Activated naive CD4-positive, alpha-beta T cell (primary cell): ENCODE measurements around the gene FAXDC2.

Experiments
- DNase-seq, 4 experiments: peaks; one replicate each; lab custom pipeline; 2025; lab: John Stamatoyannopoulos, UW

FAXDC2 gene

GRCh38 chr5:154850255-154851062, at the start of gene FAXDC2:
TSS of gene FAXDC2 (minus strand) at chr5:154850603. CDS start at chr5:154838178, 12,425 bp downstream.
- no peak for DNase-seq

GRCh38 chr5:154900066-154900465, 49.7 kb upstream of the FAXDC2 start:
- no peak for DNase-seq

GRCh38 chr5:154899151-154899816, 48.9 kb upstream of the FAXDC2 start:
- no peak for DNase-seq

GRCh38 chr5:154898210-154898609, 47.8 kb upstream of the FAXDC2 start:
- no peak for DNase-seq

GRCh38 chr5:154896562-154897165, 46.3 kb upstream of the FAXDC2 start:
- no peak for DNase-seq

- DNase-seq: no peak
Measured at GRCh38 chr5:154895606-154896561, 45.5 kb upstream of the FAXDC2 start.

GRCh38 chr5:154893381-154893780, 43.0 kb upstream of the FAXDC2 start:
- no peak for DNase-seq

GRCh38 chr5:154892369-154892771, 42.0 kb upstream of the FAXDC2 start:
- DNase-seq: no peak

GRCh38 chr5:154885439-154885838, 35.0 kb upstream of the FAXDC2 start:
- no peak for DNase-seq

GRCh38 chr5:154884424-154884823, 34.0 kb upstream of the FAXDC2 start:
- DNase-seq: no peak

GRCh38 chr5:154881986-154882385, 31.6 kb upstream of the FAXDC2 start:
- no peak for DNase-seq

GRCh38 chr5:154878642-154879335, 28.4 kb upstream of the FAXDC2 start:
- DNase-seq: no peak

- no peak for DNase-seq
Measured at GRCh38 chr5:154873791-154874331, 23.5 kb upstream of the FAXDC2 start.

GRCh38 chr5:154871734-154872133, 21.3 kb upstream of the FAXDC2 start:
- no peak for DNase-seq

- no peak for DNase-seq
Measured at GRCh38 chr5:154868702-154869101, 18.3 kb upstream of the FAXDC2 start.

- DNase-seq: no peak
Measured at GRCh38 chr5:154866841-154867240, 16.4 kb upstream of the FAXDC2 start.

GRCh38 chr5:154865466-154866184, 15.2 kb upstream of the FAXDC2 start:
- no peak for DNase-seq

- no peak for DNase-seq
Measured at GRCh38 chr5:154863291-154864080, 13.1 kb upstream of the FAXDC2 start.

- DNase-seq: no peak
Measured at GRCh38 chr5:154862766-154863165, 12.4 kb upstream of the FAXDC2 start.
